ENCODE data around the gene KRT82.

Gene KRT82

DNA sequence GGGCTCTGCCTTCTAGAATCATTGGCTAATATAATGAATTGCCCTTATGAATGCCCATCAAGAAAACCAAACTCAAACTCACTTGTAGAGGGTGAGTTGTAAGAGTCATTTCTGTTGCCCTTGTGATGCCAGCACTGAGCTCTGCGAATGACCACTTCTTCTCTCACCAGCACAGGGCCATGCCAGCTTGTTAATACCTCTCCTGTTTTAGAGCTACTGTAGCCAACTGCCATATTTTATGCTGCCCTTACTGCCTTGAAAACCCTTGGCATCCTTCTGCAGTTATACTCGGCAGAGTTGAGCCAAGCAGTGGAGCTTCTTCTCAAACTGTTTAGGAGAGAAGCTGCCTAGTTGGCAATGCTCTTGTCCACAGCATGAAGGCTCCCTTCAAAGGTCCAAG is 19.9 kb upstream of the KRT82 start:
- DNase-seq (ENCODE audit: low spot score) = no peak
- TF ChIP-seq, protein P1, sequence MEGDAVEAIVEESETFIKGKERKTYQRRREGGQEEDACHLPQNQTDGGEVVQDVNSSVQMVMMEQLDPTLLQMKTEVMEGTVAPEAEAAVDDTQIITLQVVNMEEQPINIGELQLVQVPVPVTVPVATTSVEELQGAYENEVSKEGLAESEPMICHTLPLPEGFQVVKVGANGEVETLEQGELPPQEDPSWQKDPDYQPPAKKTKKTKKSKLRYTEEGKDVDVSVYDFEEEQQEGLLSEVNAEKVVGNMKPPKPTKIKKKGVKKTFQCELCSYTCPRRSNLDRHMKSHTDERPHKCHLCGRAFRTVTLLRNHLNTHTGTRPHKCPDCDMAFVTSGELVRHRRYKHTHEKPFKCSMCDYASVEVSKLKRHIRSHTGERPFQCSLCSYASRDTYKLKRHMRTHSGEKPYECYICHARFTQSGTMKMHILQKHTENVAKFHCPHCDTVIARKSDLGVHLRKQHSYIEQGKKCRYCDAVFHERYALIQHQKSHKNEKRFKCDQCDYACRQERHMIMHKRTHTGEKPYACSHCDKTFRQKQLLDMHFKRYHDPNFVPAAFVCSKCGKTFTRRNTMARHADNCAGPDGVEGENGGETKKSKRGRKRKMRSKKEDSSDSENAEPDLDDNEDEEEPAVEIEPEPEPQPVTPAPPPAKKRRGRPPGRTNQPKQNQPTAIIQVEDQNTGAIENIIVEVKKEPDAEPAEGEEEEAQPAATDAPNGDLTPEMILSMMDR (IDR thresholded peaks at IDR 0.05; ENCODE audit: extremely low read depth, missing control alignments) = no peak

DNA sequence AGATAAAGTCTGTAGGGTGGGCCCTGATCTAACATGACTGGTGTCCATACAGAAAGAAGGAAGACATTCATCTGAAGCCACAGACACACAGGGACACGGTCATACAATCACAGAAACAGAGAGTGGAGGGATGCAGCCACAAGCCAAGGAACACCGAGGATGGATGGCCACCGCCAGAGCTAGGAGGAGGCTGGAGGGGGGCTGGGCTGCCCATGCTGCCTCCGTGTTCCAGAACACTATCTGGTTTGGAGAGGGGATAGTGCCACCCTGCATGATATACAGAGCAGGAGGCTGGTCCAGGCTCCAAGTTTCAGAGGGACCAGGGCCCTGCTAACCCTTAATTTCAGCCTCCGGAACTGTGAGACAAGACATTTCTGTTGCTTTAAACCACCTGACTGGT is 19.3 kb upstream of the KRT82 start:
- DNase-seq (ENCODE audit: low spot score) = no peak
- TF ChIP-seq, protein P1 (IDR thresholded peaks at IDR 0.05; ENCODE audit: extremely low read depth, missing control alignments) = no peak

DNA sequence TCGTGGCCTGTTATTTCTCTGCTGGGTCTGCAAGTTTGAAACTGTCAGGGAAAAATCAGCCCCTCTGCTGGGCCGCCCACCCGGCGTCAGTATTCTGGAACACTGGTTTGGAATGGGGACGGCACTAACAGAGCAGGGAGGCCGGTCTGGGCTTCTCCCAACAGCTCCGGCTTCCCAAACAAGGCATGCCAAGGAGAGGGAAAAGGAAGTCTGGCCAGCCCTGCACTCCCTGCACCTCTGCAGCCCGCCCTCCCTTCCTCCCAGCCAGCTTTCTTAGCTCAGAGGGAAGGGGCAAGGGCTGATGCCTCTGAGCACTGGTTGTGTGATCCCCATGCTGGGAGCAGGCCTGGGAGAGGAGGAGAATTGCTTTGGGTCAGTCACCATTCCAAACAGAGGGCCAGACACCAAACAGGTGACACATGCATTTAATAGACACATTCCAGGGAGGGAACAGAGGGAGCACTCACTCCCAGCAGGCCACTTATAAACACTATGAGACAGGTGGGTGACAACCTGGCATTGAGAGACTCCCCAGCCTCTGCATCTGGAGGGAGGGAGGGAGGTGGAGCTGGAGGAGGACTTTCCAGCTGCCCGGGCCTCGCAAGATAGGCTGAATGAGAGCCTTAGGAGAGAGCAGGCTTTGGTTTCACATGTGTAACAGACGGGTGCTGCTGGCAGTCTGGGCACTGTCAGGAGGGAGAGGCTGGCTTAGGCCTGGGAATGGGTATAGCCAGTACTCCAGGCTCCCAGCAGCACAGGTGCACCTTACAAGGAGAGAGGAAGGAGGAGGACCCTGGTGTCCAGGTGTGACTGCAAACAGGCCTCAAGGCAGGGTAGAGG is 17.7 kb upstream of the KRT82 start:
- DNase-seq (ENCODE audit: low spot score) = no peak
- TF ChIP-seq, protein P1 (IDR thresholded peaks at IDR 0.05; ENCODE audit: extremely low read depth, missing control alignments) = no peak

DNA sequence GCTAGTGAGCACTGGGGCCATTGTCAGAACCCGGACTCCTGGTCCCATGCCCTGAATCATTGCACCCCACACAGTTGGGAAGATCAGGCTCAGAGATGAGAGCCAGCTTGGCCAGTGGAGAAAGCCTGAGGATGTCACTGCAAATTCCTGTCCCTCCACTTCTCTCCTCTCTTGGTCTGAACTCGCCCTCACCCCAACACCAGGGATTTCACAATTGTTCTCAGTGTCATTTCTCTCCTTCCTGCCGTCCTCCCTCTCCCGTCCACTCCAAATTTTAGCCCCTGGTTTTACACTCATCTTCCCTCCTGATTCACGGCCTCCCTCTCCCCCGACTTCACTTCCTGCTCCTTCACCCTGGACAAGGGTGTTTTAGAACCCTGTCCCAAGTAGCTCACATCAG is 16.9 kb upstream of the KRT82 start:
- TF ChIP-seq, protein P1 (IDR thresholded peaks at IDR 0.05; ENCODE audit: extremely low read depth, missing control alignments) = no peak
- no peak for DNase-seq (ENCODE audit: low spot score)

DNA sequence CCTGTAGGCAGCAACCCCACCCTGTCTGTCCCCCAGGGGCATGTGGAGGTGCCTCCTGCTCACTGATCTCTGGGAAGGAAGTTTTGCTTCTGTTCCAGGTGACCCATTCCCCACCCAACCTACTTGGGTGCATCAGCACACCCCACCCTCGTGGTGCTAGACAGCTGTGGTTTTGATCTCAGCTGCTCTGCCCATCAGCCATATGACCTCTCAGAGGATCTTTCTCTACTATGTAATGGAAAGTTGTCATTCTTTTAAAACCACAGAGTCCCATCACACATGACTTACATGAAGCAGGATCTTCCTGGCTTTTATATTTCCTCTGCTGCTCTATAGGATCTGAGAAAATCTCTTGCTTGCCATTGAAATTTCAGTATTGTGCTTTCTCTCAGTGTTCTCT is 13.5 kb upstream of the KRT82 start:
- DNase-seq (ENCODE audit: low spot score) = no peak
- TF ChIP-seq, protein P1 (IDR thresholded peaks at IDR 0.05; ENCODE audit: extremely low read depth, missing control alignments) = no peak

DNA sequence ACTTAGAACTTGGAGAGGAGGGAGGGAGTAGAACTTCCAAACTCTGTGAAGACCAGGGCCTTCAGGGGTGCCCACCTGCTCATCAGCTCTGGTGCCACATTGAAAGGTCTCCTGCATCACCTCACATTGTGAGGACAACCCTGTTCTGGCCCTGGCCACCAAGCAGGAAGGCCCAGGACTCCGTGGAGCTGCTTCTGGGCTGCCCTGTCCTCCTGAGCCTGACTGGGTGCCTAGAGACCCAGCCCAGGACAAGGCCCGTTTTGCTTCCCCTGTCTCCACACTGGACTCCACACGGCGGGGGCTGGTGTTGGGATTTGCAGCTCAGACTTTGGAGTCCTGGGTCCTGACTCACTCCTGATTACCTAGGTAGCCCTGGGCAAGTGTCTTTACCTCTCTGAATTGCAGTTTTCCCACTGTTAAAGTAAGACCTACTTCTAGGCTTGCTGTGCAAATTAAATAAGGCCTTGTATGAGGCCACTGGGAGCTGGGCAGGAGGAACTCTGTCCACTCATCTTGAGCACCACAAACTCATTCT is 12.5 kb upstream of the KRT82 start:
- no peak for DNase-seq (ENCODE audit: low spot score)
- TF ChIP-seq, protein P1 (IDR thresholded peaks at IDR 0.05; ENCODE audit: extremely low read depth, missing control alignments) = no peak

DNA sequence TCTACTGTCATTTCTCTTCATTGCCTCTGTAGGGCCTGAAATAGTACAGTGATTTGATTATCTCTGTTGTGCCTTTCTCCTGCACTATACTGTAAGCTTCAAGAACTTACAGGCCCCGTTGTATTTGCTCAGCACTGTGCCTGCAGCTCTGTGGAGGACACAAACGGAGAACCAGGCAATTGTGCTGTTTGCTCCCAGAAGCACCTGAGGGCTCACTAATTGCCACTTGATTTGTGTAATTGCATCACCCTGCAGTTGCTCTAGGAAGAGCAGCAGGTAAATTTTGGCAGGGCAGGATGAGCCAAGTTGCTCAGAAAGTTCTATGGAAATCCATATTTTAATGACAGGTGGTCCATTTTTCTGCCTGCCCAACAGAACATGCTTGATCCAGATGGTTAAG is 11.6 kb upstream of the KRT82 start:
- DNase-seq (ENCODE audit: low spot score) = no peak

More for the DNA sequence above, 11.6 kb upstream of the KRT82 start:
- TF ChIP-seq, protein P1 (IDR thresholded peaks at IDR 0.05; ENCODE audit: extremely low read depth, missing control alignments) = no peak
